HG02642 (cell line): ENCODE results near the gene CCDC191.
A peak's percentile ranks its signal among the peaks of the same experiment; 100 is the strongest.

Experiments used
- ATAC-seq: cut with Tn5 transposase; IDR thresholded peaks from one replicate; pipeline ENCODE4 v1.9.1; 2021; ENCODE audit warnings: mild to moderate bottlenecking; ENCODE audit not compliant: unreplicated experiment, poor library complexity

Gene CCDC191

DNA sequence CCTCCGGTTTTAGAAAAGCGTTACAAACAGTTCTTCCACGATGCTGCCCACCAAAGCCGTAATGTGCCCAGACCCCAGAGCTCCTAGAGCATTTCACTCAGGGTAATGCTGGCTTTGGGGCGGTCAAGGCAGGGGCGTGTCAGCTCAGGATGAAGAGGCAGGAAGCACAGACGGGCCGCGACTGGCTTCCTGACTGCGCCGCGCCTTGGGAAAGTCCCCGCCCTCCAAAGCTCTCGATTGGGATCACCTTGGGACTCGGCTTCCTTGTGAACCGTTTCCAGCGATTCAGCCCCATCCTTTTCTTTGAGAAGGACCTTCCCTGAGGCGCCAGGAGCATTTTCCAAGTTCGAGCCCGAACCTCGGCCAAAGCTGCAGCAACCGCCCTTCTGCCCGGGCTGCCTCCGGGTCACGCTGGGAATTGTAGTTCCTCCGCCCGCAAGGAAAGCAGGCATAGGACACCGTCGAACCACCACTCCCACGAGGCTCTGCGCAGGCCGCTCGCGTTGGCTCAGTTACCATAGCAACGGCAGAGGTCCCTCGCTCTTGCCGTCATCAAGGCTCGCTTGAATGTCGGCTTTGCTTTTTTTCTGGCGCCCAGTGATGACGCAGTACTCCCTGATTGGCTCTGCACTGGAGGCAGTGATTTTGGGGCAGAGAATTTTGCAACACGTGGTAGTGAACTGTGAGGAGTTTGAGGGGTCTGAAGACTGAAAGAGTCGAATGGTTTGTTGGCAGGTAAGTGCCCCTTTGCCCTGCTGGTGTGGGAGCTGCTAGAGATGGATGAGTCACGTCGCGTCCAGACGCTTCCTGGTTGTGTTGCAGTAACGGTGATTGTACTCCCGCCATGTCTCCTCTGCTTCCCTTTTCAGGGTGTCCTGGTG lies at the start of gene CCDC191, which contains the start of gene QTRT2:
Gene CCDC191, minus strand, starts transcription at position 397 of the 881 bp plus-strand sequence. Its CDS starts 60 bp downstream, at position 337.
Gene QTRT2, plus strand, starts transcription at position 608 of the 881 bp plus-strand sequence. CDS start 8,521 bp downstream, outside the sequence.
- peak; percentile 98 for ATAC-seq

GRCh38 chr3:114104414-114104813 lies 48.1 kb upstream of the CCDC191 start:
- no peak for ATAC-seq

GRCh38 chr3:114103858-114104257 lies 47.5 kb upstream of the CCDC191 start:
- no peak for ATAC-seq

- no peak for ATAC-seq
Measured at GRCh38 chr3:114103181-114103580, 46.9 kb upstream of the CCDC191 start.

GRCh38 chr3:114101101-114101500 lies 44.8 kb upstream of the CCDC191 start:
- ATAC-seq: no peak

- no peak for ATAC-seq
Measured at GRCh38 chr3:114095796-114096195, 39.5 kb upstream of the CCDC191 start.

GRCh38 chr3:114093596-114093995 lies 37.3 kb upstream of the CCDC191 start:
- no peak for ATAC-seq

GRCh38 chr3:114093016-114093380 lies 36.7 kb upstream of the CCDC191 start:
- no peak for ATAC-seq

DNA sequence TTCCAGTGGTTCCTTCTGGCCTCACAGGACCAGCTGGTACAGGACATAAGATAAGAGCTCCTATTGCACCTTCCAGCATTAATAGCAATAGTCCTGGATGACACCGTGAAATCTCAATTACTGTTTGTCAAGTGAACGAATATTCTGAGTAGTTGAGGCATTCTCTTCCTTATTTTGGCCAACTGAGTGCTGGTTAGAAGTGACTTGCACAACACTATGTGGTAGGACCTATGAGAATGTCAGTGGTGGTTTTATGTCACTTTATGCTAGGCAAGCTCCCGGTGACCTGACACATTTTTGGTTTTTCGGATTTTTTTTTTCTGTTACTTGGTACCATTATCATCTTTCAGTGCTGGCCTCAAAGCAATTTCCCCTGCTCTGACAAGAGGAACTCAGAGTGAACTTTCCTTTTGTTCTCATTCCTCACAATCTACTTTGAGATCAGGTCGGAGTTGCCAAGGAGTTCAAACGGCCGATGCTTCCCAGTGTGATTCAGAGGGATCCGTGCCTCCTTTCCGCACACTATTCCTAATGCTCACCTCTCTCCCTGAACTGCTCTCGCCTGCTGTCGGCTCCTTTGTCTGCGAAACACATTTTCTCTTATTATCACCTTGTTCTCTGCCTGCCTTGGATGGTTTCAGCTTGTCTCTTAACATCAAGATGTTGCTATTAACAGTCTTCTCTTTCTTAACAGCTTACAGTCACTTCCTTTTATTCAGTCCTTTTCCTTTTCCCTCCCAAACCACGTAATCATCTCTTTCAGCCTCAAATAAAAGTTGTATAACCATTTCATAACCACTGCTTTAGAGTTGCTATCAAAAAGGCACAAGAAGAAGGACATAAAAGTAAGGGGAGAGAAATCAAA lies 36.1 kb upstream of the CCDC191 start:
- no peak for ATAC-seq

DNA sequence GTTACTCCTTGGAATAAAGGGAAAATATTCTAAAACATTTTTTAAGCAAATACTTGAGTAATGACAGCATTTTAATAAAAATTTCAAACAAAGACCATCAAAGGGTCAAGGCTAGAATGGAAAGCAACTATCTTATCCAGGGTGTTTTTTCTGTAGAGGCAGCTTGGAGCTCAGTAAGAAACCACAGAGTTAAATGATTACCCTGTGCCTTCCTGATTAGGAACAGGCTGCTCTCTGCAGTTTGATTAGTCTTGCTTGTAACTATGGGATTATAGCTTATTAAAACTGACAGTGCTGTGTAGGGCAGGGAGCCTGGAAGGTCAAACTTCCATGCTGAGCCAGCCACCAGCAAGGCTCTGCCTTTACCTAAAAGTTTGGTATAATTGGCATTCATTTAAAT lies 33.3 kb upstream of the CCDC191 start:
- ATAC-seq: no peak

DNA sequence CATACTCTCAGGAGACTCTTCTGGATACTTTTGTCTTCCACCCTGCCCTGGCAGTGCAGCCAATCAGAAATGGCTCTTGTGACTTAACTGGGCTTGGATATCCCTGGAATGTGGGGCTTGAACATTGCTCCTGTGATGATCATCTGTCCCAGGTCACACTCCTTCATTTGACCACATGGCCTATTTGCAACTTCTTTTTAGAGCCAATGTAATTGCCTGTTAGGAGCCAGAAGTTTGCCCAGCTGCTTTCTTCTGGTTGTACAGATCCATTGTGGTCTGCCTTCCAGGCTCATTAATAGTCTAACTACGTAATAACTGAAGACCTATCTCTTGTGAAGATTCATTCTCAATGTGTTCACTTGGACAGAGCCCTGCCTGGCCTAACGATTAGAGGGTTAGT lies 30.0 kb upstream of the CCDC191 start:
- no peak for ATAC-seq

GRCh38 chr3:114083112-114083511 lies 26.8 kb upstream of the CCDC191 start:
- ATAC-seq: no peak

DNA sequence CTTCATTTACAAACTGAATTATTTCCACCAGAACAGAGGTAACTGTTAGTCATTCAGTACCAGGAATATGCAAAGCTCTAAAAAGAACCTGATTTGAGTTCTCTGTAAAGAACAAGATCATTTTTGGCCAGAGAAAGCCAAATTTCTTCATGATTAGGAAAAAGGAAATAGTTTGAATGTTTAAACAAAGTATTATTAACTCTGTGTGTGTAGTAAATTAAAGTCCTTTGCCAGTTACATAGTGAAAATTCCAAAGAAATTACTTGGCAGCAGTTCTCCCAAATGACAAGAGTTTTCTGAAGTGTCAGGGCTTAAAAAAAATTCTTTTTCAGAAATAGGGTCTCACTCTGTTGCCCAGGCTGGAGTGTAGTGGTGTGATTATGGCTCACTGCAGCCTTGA lies 24.7 kb upstream of the CCDC191 start:
- ATAC-seq: no peak

DNA sequence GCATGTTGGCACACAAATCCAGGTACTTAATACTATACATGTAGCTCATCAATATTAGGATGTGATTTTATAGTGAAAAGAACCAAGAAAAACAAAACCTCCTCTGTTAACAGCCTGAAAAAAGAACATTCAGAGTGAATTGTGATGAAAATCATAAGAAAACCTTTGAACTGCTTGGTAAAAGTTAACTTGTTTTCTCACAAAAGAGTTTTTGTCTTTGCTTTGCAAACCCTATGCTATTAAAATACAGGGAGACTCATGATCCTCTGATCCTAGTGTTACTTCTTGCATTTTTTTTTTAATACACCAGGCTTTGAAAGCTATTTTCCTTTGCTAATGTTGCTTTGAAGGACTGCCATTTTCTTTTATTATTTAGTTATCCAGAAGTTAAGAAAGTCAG lies 23.9 kb upstream of the CCDC191 start:
- no peak for ATAC-seq

DNA sequence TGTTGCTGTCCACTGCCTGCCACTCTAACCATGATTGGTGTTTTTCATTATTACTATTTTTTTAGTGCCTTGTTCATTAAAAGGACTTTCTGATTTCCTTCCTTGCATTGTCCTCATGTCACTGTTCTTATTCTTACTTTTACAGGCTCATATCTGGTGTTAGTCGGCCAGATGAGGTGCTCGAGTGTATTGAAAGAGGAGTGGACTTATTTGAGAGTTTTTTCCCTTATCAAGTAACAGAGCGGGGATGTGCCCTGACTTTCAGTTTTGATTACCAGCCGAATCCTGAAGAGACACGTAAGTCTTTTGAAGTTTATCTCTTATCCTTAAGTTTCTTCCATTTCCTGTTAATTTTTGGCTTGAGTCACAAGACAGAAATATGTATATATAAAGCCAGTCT lies 23.4 kb upstream of the CCDC191 start:
- ATAC-seq: no peak

- no peak for ATAC-seq
Measured at GRCh38 chr3:114078126-114078525, 21.8 kb upstream of the CCDC191 start.

- ATAC-seq: no peak
Measured at GRCh38 chr3:114076711-114077110, 20.4 kb upstream of the CCDC191 start.

DNA sequence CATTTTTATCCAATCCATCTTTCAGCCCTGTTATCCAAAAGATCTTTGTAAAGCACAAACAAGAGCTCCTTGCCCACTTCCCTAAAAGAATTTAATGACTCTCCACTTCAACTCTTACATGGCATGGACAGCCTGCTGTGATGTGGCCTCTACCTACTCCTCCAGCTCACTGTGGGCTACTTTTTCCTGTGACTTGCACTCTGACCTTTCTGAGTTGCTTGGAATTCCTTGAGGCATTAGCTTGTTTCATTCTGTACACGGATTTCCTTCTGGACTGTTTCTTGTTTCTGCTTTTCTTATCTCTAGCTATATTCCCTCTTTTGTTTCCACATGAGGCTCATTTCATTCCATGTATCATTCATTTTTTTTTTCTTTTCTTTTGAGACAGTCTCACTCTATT lies 15.5 kb upstream of the CCDC191 start:
- ATAC-seq: no peak

- ATAC-seq: no peak
Measured at GRCh38 chr3:114068336-114068735, 12.0 kb upstream of the CCDC191 start.

DNA sequence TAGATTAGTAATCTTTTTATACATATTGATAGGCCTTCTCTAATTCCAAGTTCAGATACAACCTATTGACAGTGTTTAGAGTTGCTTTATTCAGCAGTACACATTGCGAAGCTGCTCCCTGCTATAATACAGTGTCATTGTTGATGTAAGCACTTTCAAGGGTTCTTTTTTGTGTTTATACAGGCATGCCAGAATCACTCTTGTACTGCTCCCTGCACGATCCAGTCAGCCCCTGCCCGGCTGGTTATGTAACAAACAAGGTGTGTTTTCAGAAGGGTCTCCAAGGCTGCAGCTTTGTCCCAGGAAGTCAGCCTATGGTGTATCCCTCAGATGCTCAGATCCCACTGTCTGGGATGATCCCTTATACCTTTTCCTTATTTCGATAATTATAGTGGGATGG lies 11.5 kb upstream of the CCDC191 start:
- no peak for ATAC-seq
